BLaER1 (cell line): ENCODE results near the gene GATC.
A peak's percentile ranks its signal among the peaks of the same experiment; 100 is the strongest.
"Not testable (repeated sequence)": the region's sequence is repeated elsewhere in the genome, so short reads cannot be mapped to it uniquely, and the experiment has no call there.

Experiments
- H3K27ac ChIP-seq: shearing (Covaris generic); formaldehyde crosslinking; 2 replicates; pipeline ENCODE4 v1.8.1; 2022
- H3K27me3 ChIP-seq: shearing (Covaris generic); formaldehyde crosslinking; 2 replicates; pipeline ENCODE4 v1.8.1; 2022
- H3K36me3 ChIP-seq: shearing (Covaris generic); formaldehyde crosslinking; 2 replicates; pipeline ENCODE4 v1.8.1; 2022
- H3K4me1 ChIP-seq: shearing (Covaris generic); formaldehyde crosslinking; 2 replicates; pipeline ENCODE4 v1.8.1; 2022
- H3K4me2 ChIP-seq: shearing (Covaris generic); formaldehyde crosslinking; 2 replicates; pipeline ENCODE4 v1.8.1; 2022
- H3K4me3 ChIP-seq: shearing (Covaris generic); formaldehyde crosslinking; 2 replicates; pipeline ENCODE4 v1.8.1; 2022
- H3K9ac ChIP-seq: shearing (Covaris generic); formaldehyde crosslinking; 2 replicates; pipeline ENCODE4 v1.8.1; 2022
- H3K9me3 ChIP-seq: shearing (Covaris generic); formaldehyde crosslinking; 2 replicates; pipeline ENCODE4 v1.8.1; 2022
- H4K20me1 ChIP-seq: shearing (Covaris generic); formaldehyde crosslinking; 2 replicates; pipeline ENCODE4 v1.8.1; 2022
- Cebpa-rat ChIP-seq: shearing (Covaris generic); IDR thresholded peaks from 2 replicates; pipeline ENCODE4 v1.8.1; 2022

Gene GATC

DNA sequence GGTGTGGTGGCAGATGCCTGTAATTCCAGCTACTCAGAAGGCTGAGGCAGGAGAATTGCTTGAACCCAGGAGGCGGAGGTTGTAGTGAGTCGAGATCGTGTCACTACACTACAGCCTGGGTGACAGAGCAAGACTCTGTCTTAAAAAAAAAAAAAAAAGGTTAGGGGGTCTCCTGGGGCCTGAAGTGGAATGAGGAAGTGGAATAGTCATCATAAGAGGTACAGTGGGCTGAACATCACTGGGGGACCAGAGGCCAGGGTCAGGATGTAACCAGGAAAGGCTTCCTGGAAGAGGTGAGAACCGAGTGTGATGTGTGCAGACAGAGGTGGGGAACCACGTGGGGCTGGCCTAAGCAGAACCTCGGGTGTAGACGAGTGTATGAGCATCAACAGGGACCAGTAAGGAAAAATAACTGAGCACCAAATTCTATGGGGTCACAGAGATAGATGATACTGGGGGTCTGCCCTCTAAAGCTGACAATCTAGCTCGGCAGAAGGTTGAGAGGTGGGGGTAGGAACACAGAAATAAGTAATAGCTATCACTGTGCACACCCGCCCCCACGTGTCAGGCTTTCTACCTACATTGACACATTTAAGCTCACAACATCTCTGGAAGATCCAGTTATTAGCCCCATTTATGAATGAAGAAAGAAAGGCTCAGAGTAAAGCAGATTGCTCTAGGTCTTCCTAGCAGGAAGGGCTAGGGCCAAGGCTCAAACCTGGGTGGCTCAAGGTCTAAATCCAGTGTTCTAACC is 13.3 kb upstream of the GATC start:
- Histone ChIP-seq H3K4me1 (peaks cover 11% of the 10 kb centered on the region; the same call in 1 of the 2 replicates), H3K9me3 (no peaks in the 10 kb centered on the region), H3K4me3 (no peak overlapping the region), H3K4me2 (no peak overlapping the region), H3K36me3 (no peaks in the 10 kb centered on the region), H3K27me3 (no peaks in the 10 kb centered on the region), H3K27ac (no peak overlapping the region), H4K20me1 (no peaks in the 10 kb centered on the region; the same call in 1 of the 2 replicates), H3K9ac (no peak overlapping the region)
- no peak for TF ChIP-seq Cebpa-rat

DNA sequence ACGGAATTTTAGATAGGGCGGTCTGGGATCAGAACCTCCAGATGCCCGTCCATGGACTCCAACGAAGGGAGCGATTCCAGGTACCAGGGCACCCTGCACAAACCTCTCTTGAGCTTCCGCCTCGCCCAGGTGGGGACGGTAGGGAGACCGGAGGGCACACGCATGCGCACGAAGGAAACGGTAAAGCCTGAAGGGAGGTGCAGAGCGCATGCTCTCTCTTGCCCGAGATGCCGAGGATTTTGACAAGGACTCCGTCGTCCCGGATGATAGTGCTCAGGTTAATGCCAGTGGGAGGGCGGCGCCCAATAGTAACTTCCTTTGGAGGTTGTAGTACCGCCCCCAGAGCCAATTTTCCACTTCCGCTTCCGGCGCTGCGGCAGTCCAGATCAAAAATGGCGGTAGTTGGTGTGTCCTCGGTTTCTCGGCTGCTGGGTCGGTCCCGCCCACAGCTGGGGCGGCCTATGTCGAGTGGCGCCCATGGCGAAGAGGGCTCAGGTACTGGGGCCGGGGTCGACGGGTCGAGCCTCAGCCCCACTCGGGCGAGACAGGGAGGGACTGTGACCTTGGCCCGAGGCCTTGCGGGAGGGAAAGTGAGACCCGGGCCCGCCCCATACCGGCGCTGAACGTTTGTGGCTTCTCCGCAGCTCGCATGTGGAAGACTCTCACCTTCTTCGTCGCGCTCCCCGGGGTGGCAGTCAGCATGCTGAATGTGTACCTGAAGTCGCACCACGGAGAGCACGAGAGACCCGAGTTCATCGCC is 8.3 kb upstream of the GATC start, which contains the start of gene COX6A1:
TSS of gene COX6A1 (plus strand) at position 379 of the 760 bp plus-strand sequence. CDS start at position 393, 14 bp downstream.
- Histone ChIP-seq H3K9ac (peak within 1 kb of the TSS; percentile 87), H3K27ac (peak within 1 kb of the TSS; percentile 79), H3K9me3 (no peaks in the 10 kb centered on the region)

DNA sequence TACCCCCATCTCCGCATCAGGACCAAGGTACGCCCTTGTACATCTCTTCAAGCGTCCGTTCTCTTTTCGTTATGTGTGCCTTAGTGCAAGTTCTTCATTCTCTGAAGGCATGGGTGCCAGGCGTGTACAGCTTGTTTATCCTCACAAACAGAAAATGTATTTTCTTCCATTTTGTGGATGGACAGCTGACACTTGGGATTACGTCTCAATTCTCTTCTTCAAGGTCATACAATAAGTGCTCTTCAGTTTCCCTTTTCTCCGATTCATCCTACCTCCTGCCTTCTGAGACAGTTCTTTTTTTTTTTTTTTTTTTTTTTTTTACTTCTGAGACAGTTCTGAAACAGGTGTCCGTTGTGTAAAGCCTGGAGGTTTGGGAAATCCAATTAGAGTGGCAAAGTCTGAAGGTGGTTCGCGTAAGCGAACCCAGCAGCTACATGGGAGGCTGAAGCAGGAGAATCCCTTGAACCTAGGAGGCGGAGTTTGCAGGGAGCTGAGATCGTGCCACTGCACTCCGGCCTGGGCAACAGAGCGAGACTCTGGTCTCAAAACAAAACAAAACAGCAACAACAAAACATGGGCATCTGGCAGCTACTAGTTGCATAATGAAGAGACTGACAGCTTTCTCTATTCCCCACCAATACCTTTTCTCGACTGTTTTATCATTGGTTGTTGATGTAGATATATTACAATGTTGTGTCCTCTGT is 7.6 kb upstream of the GATC start:
- Histone ChIP-seq H3K27ac (peak overlapping the region; percentile 79), H3K9me3 (no peaks in the 10 kb centered on the region), H3K4me1 (peaks cover 22% of the 10 kb centered on the region), H3K27me3 (no peaks in the 10 kb centered on the region), H3K4me3 (peak overlapping the region; percentile 76), H3K36me3 (peaks cover 37% of the 10 kb centered on the region), H3K4me2 (peak overlapping the region; percentile 92), H4K20me1 (peaks cover 44% of the 10 kb centered on the region), H3K9ac (peak overlapping the region; percentile 87)
- TF ChIP-seq Cebpa-rat: no peak

More for the DNA sequence above, 8.3 kb upstream of the GATC start, which contains the start of gene COX6A1:
- peak within 1 kb of the TSS; percentile 92 for H3K4me2 ChIP-seq
- H3K4me3 ChIP-seq: peak within 1 kb of the TSS; percentile 76
- H4K20me1 ChIP-seq: peaks cover 39% of the 10 kb centered on the region
- no peak for TF ChIP-seq Cebpa-rat
- H3K4me1 ChIP-seq: peaks cover 23% of the 10 kb centered on the region
- peaks cover 29% of the 10 kb centered on the region for H3K36me3 ChIP-seq
- H3K27me3 ChIP-seq: no peaks in the 10 kb centered on the region

DNA sequence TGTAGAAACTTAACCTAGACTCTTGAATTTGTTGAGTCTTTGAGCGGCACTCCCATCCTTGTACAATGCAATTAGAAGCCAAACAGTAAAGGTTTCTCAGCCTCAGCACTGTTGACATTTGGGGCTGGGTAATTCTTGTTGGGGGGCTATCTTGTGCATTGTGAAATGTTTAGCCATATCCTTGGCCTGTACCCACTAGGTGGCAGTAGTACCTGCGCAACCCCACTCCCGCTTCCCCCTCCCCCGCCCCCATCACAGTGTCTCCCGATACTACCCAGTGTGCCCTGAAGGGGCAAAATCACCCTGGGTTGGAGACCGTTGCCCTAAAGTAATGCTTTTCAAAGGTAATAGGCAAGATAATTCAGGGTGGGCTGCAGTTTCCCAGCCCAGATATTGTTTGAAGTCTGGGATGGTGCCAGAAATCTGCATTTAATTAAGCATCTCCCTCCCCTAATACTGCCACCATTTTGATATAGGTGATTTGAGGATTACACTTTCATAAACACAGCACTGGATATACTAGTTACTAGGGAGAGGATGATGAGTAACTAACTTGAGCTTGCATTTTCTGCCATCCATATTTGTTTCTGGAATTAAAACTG is 6.5 kb upstream of the GATC start:
- H3K27me3 ChIP-seq: no peaks in the 10 kb centered on the region
- H3K36me3 ChIP-seq: peaks cover 48% of the 10 kb centered on the region
- peaks cover 55% of the 10 kb centered on the region for H4K20me1 ChIP-seq
- TF ChIP-seq Cebpa-rat: no peak
- H3K27ac ChIP-seq: no peak overlapping the region
- peak overlapping the region; percentile 92 for H3K4me2 ChIP-seq
- no peak overlapping the region; the same call in 1 of the 2 replicates for H3K9ac ChIP-seq
- H3K4me1 ChIP-seq: peaks cover 26% of the 10 kb centered on the region
- no peaks in the 10 kb centered on the region for H3K9me3 ChIP-seq
- 0 out of 2 replicates have a peak overlapping the region, but pooled peaks have one; percentile 76 for H3K4me3 ChIP-seq

DNA sequence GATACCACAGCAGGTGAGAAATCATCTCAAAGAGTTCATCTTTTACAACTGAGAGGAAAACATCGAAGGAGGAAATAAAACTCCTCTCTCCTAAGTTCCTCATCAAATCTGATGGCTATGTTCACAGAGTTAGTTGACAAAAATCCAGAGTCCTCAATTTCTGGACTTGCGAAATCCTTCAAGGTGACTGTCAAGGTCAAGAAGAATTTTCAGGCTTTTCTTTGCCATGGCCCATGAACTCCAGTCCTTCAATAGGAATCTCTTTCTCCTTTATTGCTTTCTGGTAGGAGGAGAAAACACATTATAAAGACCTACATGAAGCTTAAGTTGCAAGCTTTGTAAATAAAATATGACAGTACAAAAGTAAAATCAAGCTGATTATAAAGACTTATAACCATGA is 1.6 kb upstream of the GATC start:
- Histone ChIP-seq H3K4me2 (peak overlapping the region; percentile 97), H3K9me3 (no peaks in the 10 kb centered on the region), H3K27ac (no peak overlapping the region), H3K36me3 (peaks cover 69% of the 10 kb centered on the region), H3K27me3 (no peaks in the 10 kb centered on the region), H3K4me3 (no peak overlapping the region; the same call in 1 of the 2 replicates), H3K9ac (no peak overlapping the region), H3K4me1 (peaks cover 35% of the 10 kb centered on the region), H4K20me1 (peaks cover 73% of the 10 kb centered on the region)
- TF ChIP-seq Cebpa-rat: no peak; the same call in 1 of the 2 replicates

DNA sequence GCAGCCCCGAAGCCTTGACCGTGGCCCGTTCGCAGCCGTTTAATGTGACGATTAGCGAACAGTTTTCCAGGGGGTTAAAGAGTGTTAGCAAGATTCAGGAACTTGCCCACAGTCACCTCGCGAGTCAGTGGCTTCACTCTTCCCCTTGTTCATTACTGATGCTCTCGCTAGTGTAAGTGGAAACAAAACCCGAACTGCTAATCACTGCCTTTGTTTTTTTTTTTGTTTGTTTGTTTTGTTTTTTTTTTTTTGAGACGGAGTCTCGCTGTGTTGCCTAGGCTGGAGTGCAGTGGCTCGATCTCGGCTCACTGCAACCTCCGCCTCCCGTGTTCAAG is 567 bp downstream of the GATC start:
- Histone ChIP-seq H3K4me3 (peak overlapping the region; percentile 94), H3K27ac (peak overlapping the region; percentile 94), H3K4me2 (peak overlapping the region; percentile 97), H3K36me3 (peaks cover 70% of the 10 kb centered on the region), H3K9ac (peak overlapping the region; percentile 93), H4K20me1 (peaks cover 77% of the 10 kb centered on the region), H3K4me1 (peaks cover 30% of the 10 kb centered on the region)
- not testable (repeated sequence) for H3K9me3 ChIP-seq, H3K27me3 ChIP-seq

DNA sequence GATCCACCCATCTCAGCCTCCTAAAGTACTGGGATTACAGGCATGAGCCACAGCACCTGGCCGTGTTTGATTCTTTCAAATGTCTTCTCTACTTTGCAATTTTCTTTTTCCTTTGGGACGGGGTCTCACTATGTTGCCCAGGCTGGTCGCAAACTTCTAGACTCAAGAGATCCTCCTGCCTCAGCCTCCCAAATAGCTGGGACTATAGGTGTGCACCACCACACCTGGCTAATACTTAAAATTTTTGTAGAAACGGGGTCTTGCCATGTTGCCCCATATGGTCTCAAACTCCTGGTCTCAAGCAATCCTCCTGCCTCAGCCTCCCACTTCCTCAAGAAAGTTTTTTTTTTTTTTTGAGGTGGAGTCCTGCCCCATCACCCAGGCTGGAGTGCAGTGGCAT is 1.7 kb downstream of the GATC start:
- Histone ChIP-seq H3K9me3 (no peaks in the 10 kb centered on the region), H3K4me3 (peak overlapping the region; percentile 94), H3K36me3 (peaks cover 71% of the 10 kb centered on the region)

DNA sequence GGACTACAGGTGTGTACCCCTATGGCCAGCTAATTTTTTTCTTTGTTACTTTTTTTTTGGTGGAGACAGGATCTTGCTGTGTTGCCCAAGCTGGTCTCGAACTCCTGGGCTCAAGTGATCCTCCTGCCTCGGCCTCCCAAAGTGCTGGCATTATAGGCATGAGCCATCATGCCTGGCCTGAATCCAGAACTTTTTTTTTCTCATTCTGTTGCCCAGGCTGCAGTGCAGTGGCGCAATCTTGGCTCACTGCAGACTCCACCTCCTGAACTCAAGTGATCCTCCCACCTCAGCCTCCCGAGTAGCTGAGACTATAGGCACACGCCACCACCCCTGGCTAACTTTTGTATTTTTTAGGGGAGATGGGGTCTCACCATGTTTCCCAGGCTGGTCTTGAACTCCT is 6.3 kb downstream of the GATC start:
- not testable (repeated sequence) for H3K4me3 ChIP-seq, H3K27ac ChIP-seq, H3K4me2 ChIP-seq, H3K9me3 ChIP-seq, H3K27me3 ChIP-seq, H3K9ac ChIP-seq
- H3K36me3 ChIP-seq: peaks cover 95% of the 10 kb centered on the region
- peaks cover 33% of the 10 kb centered on the region for H3K4me1 ChIP-seq
- H4K20me1 ChIP-seq: peaks cover 94% of the 10 kb centered on the region

More for the DNA sequence above, 1.7 kb downstream of the GATC start:
- Histone ChIP-seq H4K20me1 (peaks cover 80% of the 10 kb centered on the region), H3K4me2 (peak overlapping the region; percentile 97), H3K27me3 (no peaks in the 10 kb centered on the region), H3K9ac (peak overlapping the region; percentile 93; the same call in 1 of the 2 replicates), H3K27ac (no peak overlapping the region), H3K4me1 (peaks cover 30% of the 10 kb centered on the region)
- TF ChIP-seq Cebpa-rat: no peak

DNA sequence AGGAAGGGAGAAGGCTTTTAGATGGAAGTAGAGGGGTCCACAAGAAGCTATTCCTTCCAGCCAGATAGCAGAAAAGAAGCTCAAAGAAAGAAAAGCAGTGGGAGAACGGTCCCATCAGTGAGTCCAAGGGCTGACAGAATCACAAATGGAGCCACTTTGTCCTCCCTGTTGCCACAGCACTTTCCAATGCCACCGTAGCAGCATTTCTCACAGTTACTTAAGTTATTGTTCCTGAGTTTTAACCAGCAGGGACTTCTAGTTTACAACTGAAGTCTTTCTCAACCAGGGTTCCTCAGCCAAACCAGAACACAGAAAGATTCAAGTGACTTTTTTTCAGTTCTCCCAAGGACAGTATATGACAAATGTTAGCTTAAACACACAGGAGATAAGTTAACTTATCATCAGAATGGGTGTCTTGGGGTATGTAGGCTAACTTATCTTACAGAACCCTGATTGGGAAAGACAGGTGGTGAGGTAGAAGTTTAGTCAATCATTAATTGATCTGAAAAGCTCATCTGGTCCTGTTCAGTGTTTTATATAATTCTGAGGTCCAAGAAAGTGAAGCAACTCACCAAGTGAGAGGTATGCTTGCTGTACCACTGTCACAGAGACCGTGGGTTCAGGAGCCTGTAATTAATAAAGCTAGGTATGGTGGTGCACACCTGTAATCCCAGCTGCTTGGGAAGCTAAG is 7.0 kb downstream of the GATC start:
- Histone ChIP-seq H4K20me1 (peaks cover 94% of the 10 kb centered on the region), H3K9ac (no peak overlapping the region), H3K27ac (no peak overlapping the region), H3K4me1 (peaks cover 26% of the 10 kb centered on the region), H3K4me3 (no peak overlapping the region), H3K9me3 (no peaks in the 10 kb centered on the region), H3K36me3 (peaks cover 95% of the 10 kb centered on the region), H3K4me2 (no peak overlapping the region), H3K27me3 (no peaks in the 10 kb centered on the region)
- TF ChIP-seq Cebpa-rat: no peak
